ENCODE results near the gene ABR. TPM values are rescaled to one million over a fixed set of nuclear protein-coding genes. Genes with fewer than 3 reads are reported as not detected.
"Not testable (repeated sequence)": the region's sequence is repeated elsewhere in the genome, so short reads cannot be mapped to it uniquely, and the experiment has no call there.

The ABR gene
- total and polyA plus RNA-seq, 8 donors = 59.0 to 187 (median 80.5) TPM

DNA sequence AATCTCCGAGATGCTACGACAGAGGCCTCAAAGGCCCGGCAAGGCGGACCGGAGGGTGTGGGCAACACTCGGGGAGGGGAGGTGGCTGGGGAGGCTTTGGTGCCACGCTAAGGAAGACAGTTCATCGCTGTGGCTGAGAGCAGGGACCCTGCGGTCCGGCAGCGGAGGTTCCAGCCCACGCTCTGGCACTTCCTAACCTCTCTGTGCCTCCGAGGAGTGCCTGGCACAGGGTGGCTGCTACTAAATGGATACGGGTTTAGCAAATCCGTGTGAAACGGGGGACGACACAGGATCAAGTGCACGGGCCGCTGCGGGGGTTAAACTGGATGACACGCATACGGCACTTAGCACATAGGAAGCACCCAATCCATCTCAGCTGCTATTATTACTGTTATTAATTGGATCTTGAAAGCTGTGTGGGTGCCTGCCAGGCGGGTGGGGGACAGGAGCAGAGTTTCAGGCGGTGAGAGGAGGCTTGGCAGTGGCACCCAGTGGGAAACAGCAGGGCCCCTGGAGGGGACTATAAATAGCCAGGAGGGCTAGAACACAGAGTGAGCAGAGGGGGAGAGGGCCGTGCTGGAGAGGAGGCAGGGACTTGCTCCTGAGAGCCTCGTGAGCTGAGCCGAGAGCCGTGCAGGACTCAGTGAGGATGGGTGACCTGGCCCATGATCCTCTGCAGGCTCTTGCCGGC is 45.0 kb downstream of the ABR start:
- H3K27me3 ChIP-seq = no peaks in the 10 kb centered on the region
- no peak overlapping the region for H3K27ac ChIP-seq
- peak in 1 of 4 donors; percentile 20 for DNase-seq
- no peak overlapping the region for H3K4me3 ChIP-seq
- no peak for TF ChIP-seq CTCF (IDR thresholded peaks at IDR 0.05)
- intact Hi-C loops (cut with DNase I) = no loop called here
- H3K4me1 ChIP-seq = no peaks in the 10 kb centered on the region
- H3K36me3 ChIP-seq = no peaks in the 10 kb centered on the region
- H3K9me3 ChIP-seq = no peaks in the 10 kb centered on the region
- ATAC-seq = no peak

- Histone ChIP-seq H3K27ac (no peak overlapping the region), H3K4me1 (no peaks in the 10 kb centered on the region), H3K4me3 (no peak overlapping the region), H3K27me3 (no peaks in the 10 kb centered on the region), H3K36me3 (no peaks in the 10 kb centered on the region), H3K9me3 (no peaks in the 10 kb centered on the region)
- intact Hi-C loops (cut with DNase I) = no loop called here
- TF ChIP-seq CTCF (IDR thresholded peaks at IDR 0.05) = no peak
- DNase-seq (peak in 1 of 4 donors; percentile 14), ATAC-seq (no peak)
These were observed 49.6 kb downstream of the ABR start for GRCh38 chr17:1130191-1130590.

DNA sequence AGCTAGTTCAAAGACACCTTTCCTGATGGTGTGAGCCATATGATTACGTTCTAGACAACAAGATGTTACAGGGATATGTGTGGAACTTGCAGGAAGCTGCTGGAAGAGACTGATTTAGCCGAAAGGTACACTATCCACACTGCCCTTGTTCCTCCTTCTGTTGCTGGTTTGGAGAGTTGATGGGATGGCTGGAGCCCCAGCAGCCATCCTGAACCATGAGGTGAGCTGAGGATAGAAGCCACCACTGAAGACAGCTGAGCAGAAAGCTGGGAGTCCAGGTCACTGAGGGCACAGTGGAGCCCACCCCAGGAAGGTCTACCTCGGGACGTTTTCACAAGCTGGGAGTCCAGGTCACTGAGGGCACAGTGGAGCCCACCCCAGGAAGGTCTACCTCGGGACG is 51.3 kb downstream of the ABR start:
- intact Hi-C loops (cut with DNase I); H3K4me3 ChIP-seq; ATAC-seq; H3K27ac ChIP-seq; H3K4me1 ChIP-seq; DNase-seq; H3K9me3 ChIP-seq; H3K27me3 ChIP-seq: not testable (repeated sequence)
- H3K36me3 ChIP-seq = peaks cover 0 to 11% of the 10 kb centered on the region in 2 donors

- no peak overlapping the region for H3K4me3 ChIP-seq
- H3K27ac ChIP-seq = no peak overlapping the region
- H3K4me1 ChIP-seq = peaks cover 0 to 22% of the 10 kb centered on the region in 2 donors
- TF ChIP-seq CTCF (IDR thresholded peaks at IDR 0.05) = no peak
- ATAC-seq = no peak
- no peaks in the 10 kb centered on the region for H3K27me3 ChIP-seq
- peak in 1 of 4 donors; percentile 60 for DNase-seq
- intact Hi-C loops (cut with DNase I) = no loop called here
- peaks cover 0 to 11% of the 10 kb centered on the region in 2 donors for H3K36me3 ChIP-seq
- H3K9me3 ChIP-seq = no peaks in the 10 kb centered on the region
These were observed 52.8 kb downstream of the ABR start for GRCh38 chr17:1126801-1127550.

DNA sequence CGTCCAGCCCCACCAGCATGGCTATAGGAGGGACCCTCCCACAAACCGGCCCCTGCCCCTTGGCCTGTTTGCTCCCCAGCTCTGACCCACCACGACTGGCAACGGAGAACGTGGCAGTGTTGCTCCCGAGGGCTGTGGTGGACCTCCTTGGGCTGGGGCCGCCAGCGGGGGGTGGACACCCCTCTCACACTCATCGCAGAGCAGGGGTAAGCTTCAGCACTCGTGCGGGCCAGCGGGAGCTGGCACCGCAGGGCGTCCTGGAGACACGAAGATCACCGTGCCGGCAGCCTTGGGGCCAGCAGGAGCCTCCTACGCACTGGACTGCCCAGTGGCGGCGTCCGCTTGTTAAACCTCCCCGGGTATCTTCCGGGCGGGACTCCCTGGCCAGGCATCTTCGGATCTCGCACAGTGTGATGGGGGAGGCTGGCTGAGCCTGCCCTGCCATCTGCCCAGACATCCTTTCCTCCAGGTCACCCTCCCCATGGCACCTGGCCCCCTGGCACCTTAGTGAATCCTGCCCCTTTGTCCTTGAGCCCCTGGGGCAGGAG is 53.5 kb downstream of the ABR start:
- intact Hi-C loops (cut with DNase I) = no loop called here
- no peak for TF ChIP-seq CTCF (IDR thresholded peaks at IDR 0.05)
- peaks cover 0 to 11% of the 10 kb centered on the region in 2 donors for H3K36me3 ChIP-seq

More for the DNA sequence above, 53.5 kb downstream of the ABR start:
- Histone ChIP-seq H3K9me3 (no peaks in the 10 kb centered on the region), H3K27me3 (no peaks in the 10 kb centered on the region), H3K27ac (no peak overlapping the region), H3K4me1 (peaks cover 0 to 25% of the 10 kb centered on the region in 2 donors), H3K4me3 (no peak overlapping the region)
- no peak for DNase-seq
- no peak for ATAC-seq
